MM.1S (cell line): Measurements from ENCODE around the gene BCO2.

ENCODE experiments used
- CTCF ChIP-seq: fragments of 300-600 bp; sonication (generic); IDR thresholded peaks from 2 replicates; pipeline ENCODE4 v1.5.1; 2016; ENCODE audit warnings: antibody characterized with exemption, low read length, mixed read lengths
- EZH2 ChIP-seq: fragments of 300-600 bp; sonication (generic); optimal IDR thresholded peaks from 2 replicates; pipeline ENCODE3; 2017; ENCODE audit warnings: low read depth, mild to moderate bottlenecking, antibody characterized with exemption, low read length, mixed read lengths
- EZH2phosphoT487 ChIP-seq: fragments of 300-600 bp; sonication (generic); IDR thresholded peaks from 2 replicates; pipeline ENCODE4 v1.6.1; 2018; ENCODE audit warnings: antibody characterized with exemption, low read length

GRCh38 chr11:112128483-112129121 lies 46.7 kb upstream of the BCO2 start:
- TF ChIP-seq CTCF (no peak), EZH2 (no peak), EZH2phosphoT487 (no peak)
